Subcutaneous adipose tissue (tissue), 4 donors: ENCODE measurements around the gene LRRC4B. TPM values are rescaled to one million over a fixed set of nuclear protein-coding genes. Genes with fewer than 3 reads are reported as not detected.

Source experiments
- CTCF ChIP-seq: fragments of 450-650 bp; IDR thresholded peaks from one replicate; pipeline ENCODE4 v1.5.1; 2016; ENCODE audit warnings: low read depth, mild to moderate bottlenecking, control low read depth, antibody characterized with exemption, moderate library complexity
- total RNA-seq, 4 donors: library from RNA; depleted of rRNA; stranded (reverse); fragments of >200 nt; gene quantifications; one replicate each; pipeline ENCODE4 v1.1.0, GENCODE V29; 2016

Gene LRRC4B
- total RNA-seq, 4 donors from 2014 or later: 0.19 to 0.34 (median 0.22) TPM; not detected in 1

DNA sequence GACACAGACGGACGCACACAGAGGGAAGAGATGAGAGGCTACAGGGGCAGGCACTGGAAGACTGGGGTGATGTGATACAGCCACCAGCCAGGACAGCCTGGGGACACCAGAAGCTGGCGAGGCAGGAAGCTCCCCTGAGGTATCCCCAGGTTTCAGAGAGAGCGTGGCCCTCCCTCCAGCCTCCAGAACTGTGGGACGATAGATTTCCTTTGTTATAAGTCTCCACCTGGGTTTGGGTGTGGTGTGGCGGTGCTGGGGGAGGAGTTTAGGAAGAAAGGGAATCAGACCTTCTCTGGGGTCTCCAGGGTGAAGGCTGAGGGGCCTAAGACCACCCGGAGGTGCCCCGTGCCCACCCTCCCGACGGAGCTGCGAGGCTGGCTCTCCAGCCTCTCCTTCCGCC lies 51.8 kb downstream of the LRRC4B start:
- no peak for TF ChIP-seq CTCF

GRCh38 chr19:50515168-50515561 lies 53.1 kb downstream of the LRRC4B start:
- no peak for TF ChIP-seq CTCF

- no peak for TF ChIP-seq CTCF
These were observed 53.7 kb downstream of the LRRC4B start for GRCh38 chr19:50514346-50515167.

- no peak for TF ChIP-seq CTCF
These were observed 54.4 kb downstream of the LRRC4B start, which contains the start of gene ASPDH for GRCh38 chr19:50513746-50514345. Gene ASPDH, minus strand, starts transcription at chr19:50513913. Its CDS starts 90 bp downstream, at chr19:50513823.

DNA sequence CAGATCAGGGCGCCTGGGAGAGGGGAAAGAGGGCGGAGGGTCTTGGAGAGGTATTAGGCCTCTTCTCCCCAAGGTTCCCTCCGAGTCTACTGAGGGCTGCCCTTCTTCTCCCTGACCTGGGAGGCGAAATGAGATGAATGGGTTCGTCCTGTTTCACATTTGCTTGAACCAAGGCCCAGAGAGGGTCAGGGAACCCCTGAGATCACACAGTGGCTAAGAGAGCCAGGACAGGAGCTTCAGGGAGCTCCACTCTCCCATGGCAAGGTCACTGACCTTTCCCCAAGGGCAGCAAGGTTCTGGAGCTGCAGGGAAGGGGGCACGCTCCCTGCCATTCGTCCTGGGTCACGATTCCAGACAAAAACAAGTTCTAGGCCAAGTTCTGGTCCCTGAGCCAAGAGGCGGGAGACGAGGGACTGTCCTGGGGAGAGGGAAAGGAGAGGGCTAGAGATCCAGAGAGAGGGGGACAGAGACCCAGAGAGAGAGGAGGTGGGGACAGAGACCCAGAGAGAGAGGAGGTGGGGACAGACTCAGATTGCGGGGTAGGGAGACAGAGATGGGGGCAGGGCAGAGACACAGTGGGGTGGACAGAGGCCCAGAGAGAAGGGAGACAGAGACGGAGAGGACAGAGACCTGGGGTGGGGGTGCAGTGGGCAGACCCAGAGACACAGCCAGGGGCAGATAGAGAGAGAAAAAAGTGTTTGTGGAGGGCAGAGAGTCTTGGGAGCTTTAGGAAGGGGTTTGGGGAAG lies 55.1 kb downstream of the LRRC4B start:
- TF ChIP-seq CTCF: no peak

GRCh38 chr19:50512112-50512998 lies 55.9 kb downstream of the LRRC4B start:
- no peak for TF ChIP-seq CTCF
